Measurements from ENCODE around the gene ADRA2B.
"Not testable (repeated sequence)": the region's sequence is repeated elsewhere in the genome, so short reads cannot be mapped to it uniquely, and the experiment has no call there.

Gene ADRA2B

GRCh38 chr2:96150007-96150640, 33.8 kb upstream of the ADRA2B start:
- DNase-seq: no peak

- DNase-seq: peak; percentile 93
Measured at GRCh38 chr2:96148410-96149217, 32.2 kb upstream of the ADRA2B start.

GRCh38 chr2:96147593-96148201, 31.3 kb upstream of the ADRA2B start:
- peak; percentile 51 for DNase-seq

GRCh38 chr2:96146881-96147592, 30.7 kb upstream of the ADRA2B start:
- DNase-seq: no peak

- DNase-seq: peak; percentile 98
Measured at GRCh38 chr2:96146153-96146880, 29.9 kb upstream of the ADRA2B start.

- peak; percentile 80 for DNase-seq
Measured at GRCh38 chr2:96145848-96146152, 29.4 kb upstream of the ADRA2B start.

GRCh38 chr2:96145036-96145847, 28.9 kb upstream of the ADRA2B start, which contains the start of gene DUSP2:
TSS of gene DUSP2 (minus strand) at chr2:96145440. CDS start at chr2:96145354, 86 bp downstream.
- peak; percentile 94 for DNase-seq

- DNase-seq: no peak
Measured at GRCh38 chr2:96144481-96145035, 28.2 kb upstream of the ADRA2B start.

- DNase-seq: no peak
Measured at GRCh38 chr2:96143848-96144480, 27.6 kb upstream of the ADRA2B start.

GRCh38 chr2:96143231-96143847, 27.0 kb upstream of the ADRA2B start:
- DNase-seq: no peak

GRCh38 chr2:96142217-96143113, 26.1 kb upstream of the ADRA2B start:
- DNase-seq: no peak

- DNase-seq: not testable (repeated sequence)
Measured at GRCh38 chr2:96141624-96141967, 25.2 kb upstream of the ADRA2B start.

- no peak for DNase-seq
Measured at GRCh38 chr2:96140941-96141623, 24.7 kb upstream of the ADRA2B start.

- DNase-seq: no peak
Measured at GRCh38 chr2:96139181-96139758, 22.9 kb upstream of the ADRA2B start.

- peak; percentile 25 for DNase-seq
Measured at GRCh38 chr2:96138179-96139145, 22.1 kb upstream of the ADRA2B start, which contains the start of gene ASTL. TSS of gene ASTL (minus strand) at chr2:96138502. CDS start at chr2:96138436, 66 bp downstream.

GRCh38 chr2:96137321-96138178, 21.2 kb upstream of the ADRA2B start:
- no peak for DNase-seq
